Measurements from ENCODE around the gene IPO11.

IPO11 gene

DNA sequence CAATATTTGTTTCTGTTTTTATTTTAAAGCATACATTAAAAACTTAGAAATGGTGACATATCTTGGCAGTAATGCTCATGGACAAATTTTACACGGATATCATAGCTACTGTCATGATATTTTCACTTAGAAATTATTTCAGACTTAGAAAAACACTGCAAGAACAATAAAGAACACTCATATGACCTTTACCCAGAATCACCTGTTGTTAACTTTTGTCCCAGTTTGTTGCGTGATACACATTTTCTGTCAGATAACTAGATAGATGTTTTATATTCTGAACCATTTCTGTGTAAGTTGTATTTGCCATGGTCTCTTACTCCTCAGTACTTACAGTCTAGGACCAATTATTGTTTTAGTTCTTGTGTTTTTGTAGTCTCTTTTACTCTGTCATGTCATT, 162.5 kb downstream of the IPO11 start:
- DNase-seq = no peak

DNA sequence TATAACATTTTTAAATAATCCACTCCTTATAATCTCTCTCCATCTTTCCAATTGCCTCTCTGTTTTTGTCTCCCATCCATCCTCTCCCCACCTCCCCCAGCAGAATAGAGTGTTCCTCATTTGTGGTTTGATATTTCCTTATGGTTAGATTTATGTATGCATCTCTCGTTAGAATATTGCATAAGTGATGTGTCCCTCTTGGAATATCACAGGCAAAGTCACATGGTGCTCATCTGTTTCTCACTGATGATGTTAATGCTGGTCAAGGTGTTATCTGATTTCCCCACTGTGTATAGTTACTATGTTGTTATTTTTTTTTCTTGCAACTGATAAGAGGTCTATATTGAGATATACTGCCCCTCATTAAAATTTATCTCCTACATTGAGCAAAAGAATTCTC, 162.9 kb downstream of the IPO11 start:
- DNase-seq = no peak

- DNase-seq = no peak
Measured at GRCh38 chr5:62576570-62577170, 164.1 kb downstream of the IPO11 start.

GRCh38 chr5:62577488-62577887, 164.9 kb downstream of the IPO11 start:
- DNase-seq = no peak

DNA sequence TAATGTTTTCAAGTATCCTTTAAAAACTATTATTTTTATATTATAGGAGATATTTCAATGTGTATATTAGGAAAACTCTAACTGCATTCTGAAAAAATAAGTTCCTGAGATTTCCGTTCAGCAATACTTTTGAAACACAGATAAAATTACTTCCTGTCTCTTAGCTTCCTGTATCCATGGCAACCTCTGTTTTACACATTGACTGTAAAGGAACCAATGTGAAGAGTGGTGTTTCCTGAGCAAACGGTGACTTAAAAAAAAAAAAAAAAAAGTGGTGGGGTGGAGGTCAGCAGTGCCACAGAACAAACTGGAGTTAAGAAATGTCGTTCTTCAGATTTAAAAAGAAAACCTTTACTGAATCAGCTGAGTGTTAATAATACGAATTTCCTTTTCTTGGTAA, 166.0 kb downstream of the IPO11 start, which contains the start of gene LRRC70:
Gene LRRC70 (plus strand): TSS at position 280 of the 400 bp plus-strand sequence. CDS start 620 bp downstream, outside the sequence.
- DNase-seq = no peak

DNA sequence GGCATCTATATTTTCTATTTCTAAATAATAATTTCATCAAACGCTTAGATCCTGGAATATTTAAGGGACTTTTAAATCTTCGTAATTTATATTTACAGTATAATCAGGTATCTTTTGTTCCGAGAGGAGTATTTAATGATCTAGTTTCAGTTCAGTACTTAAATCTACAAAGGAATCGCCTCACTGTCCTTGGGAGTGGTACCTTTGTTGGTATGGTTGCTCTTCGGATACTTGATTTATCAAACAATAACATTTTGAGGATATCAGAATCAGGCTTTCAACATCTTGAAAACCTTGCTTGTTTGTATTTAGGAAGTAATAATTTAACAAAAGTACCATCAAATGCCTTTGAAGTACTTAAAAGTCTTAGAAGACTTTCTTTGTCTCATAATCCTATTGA, 167.2 kb downstream of the IPO11 start:
- DNase-seq = no peak

DNA sequence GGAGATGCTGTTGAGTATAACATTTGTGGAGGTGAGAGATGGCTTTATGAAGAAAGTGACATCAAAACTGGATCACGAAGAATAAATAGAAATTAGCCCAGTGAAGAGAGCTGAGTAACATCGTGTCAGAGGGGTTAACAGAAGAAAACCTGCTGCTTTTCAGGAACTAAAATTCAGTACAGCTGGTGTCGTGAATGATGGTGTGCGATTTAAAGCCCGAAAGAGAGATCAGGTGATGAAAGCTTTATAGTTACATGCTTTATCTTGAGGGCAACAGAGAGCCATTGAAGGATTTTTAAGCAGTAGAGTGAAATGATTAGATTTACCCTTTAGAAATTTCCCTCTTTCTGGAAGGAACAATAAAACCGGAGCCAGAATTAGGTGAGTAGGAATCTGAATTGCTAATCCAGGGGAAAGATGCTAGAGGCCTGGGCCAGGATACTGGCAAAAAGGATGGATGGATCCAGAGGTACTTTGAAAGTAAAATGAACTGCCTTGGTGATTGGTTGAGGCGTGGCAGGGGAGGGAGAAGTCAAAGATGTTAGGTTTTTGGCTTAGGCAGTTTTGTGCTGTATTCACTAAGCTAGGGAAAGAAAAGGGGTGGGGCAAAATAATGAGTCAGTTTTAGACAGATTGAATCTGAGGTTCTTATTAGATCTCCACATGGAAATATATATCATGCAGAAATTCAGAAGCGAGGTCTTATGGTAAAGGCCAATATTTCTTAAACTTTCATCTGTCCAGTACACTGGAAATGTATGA, 169.5 kb downstream of the IPO11 start:
- DNase-seq = no peak

GRCh38 chr5:62584391-62584790, 171.8 kb downstream of the IPO11 start:
- no peak for DNase-seq

DNA sequence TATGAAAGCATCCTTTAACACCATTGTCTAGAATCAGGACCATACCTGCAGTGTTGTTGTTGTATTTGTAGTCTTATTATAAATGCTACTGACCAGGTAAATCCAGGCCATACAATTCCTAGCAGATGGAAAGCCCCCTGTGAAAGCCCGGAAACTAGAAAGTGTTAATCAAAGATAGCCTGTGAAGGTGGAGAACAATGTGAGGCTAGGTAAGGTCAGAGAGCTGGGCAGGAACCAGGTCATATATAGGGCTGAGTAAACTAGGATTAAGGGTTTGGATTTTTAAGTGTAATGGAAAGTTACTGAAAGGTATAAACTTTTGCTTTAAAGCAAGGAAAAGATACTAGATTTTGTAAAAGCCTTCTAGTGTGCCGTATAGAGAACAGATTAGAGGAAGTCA, 172.7 kb downstream of the IPO11 start:
- DNase-seq = no peak

DNA sequence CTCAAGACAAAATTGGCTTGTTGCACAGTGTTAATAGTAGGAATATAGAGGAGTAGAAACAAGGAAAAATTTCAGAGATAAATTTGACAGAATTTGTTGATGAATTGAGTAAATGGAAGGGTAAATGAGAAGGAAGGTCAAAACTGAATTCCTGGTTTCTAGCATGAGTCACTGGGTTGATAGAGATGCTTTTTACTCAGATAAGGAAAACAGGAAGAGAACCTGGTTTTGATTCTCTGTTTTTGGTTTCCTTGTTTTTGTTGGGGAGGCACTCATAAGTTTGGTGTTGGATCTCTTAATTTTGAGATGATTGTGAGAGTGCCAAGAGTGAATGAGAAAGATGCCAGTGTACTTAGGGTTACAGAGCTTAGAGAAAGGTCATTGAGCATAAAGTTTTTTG, 173.2 kb downstream of the IPO11 start:
- no peak for DNase-seq

GRCh38 chr5:62587737-62588136, 175.2 kb downstream of the IPO11 start:
- DNase-seq = no peak

- no peak for DNase-seq
Measured at GRCh38 chr5:62588668-62589067, 176.1 kb downstream of the IPO11 start.

DNA sequence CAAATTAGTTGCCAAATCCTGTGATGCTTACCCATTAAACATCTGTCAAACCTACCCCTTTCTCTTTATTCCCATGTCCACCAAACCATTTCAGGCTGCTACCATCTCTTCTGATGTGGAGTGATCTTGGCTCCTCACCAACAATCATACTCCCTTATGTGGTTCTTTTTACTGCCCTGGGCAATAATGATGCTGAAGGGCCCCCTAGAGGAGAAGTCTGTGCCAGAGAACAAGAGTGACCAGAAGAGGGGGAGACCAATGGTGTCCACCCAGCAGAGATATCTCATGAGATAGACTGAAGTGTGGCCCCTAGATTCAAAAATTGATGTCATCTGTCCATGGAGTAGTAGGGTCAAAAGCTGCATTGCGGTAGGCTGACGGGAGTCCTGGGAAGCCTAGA, 176.9 kb downstream of the IPO11 start:
- DNase-seq = no peak

GRCh38 chr5:62590387-62590786, 177.8 kb downstream of the IPO11 start:
- DNase-seq = no peak

- no peak for DNase-seq
Measured at GRCh38 chr5:62592558-62592957, 180.0 kb downstream of the IPO11 start.

DNA sequence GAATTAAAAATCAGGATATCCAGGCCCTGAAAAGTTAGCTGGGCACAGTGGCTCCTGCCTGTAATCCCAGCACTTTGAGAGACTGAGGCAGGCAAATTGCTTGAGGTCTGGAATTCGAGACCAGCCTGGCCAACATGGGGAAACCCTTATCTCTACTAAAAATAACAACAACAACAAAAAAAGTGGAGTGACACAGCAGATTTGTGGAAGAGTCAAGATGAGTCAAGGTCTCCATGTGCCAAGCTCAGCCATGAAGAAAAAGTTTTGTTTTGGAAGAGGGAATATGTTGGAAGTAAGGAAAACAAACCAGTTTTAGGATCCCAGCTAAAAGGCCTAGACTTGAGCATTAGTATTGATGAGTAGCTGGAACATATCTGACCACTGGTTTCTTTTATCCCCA, 180.8 kb downstream of the IPO11 start:
- DNase-seq = no peak

- DNase-seq = no peak
Measured at GRCh38 chr5:62594364-62594984, 181.9 kb downstream of the IPO11 start.

- DNase-seq = no peak
Measured at GRCh38 chr5:62596096-62596495, 183.5 kb downstream of the IPO11 start.

DNA sequence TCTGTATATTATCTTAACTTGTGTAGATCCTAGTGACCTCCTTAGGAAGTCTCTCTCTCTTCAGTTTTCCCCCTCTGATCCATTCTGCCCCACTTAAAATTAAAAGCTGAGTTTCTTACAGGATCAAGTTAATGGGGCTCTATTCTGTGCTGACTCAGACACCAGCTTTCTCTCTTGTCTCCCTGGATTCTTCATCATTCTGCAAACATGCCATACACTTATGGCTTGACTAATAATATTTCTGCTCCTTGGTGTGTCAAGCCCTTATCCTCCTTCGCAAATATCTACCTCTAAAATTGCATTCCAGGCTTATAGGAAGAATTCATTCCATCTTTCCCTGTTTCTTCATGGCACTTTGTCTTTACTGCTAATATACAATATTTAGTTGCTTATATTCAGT, 184.1 kb downstream of the IPO11 start:
- no peak for DNase-seq

- DNase-seq = no peak
Measured at GRCh38 chr5:62597314-62597713, 184.8 kb downstream of the IPO11 start.

DNA sequence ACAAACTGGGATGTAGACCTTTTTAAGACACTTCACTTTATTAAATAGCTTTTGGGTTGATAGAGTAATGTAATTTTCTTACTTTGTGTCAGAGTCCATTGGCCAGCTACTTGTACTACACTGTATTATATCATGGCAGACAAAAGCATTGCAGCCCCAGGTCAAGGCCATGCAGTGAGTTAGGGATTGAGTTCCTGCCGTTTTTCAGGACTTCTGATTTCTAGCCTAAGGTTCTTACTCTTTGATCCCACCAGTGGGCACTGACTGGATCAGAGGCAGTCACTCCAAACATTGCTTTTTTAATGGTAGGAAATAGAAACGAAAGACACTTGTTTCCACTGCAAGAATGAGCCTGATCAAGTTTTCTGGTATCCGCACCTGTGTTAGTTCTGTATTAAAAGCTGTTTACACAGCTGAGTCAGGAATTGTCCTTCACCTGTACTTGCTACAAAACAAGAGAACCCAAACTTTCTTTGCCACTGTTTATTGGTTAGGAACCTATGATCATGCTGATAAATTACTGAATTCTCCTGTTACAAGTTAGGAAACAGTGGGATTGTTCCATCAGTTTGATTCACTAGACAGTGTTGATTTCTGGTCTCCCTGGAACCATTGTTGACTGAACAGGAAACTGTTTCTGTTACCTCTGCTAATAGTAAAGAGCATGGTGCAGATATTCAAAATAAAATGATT, 188.1 kb downstream of the IPO11 start:
- no peak for DNase-seq

DNA sequence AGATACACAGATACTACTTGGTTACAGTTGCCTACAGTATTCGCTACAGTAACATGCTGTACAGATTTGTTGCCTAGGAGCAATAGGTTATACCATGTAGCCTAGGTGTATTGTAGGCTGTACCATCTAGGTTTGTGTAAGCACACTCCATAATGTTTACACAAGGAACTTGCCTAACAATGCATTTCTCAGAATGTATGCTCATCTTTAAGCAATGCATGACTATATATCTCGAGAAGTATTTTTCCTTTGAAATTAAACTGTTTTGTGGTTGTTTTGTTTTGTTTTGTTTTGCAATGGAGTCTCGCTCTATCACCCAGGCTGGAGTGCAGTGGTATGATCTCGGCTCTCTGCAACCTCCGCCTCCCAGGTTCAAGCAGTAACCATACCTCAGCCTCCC, 191.4 kb downstream of the IPO11 start:
- no peak for DNase-seq

- DNase-seq = no peak
Measured at GRCh38 chr5:62605638-62606037, 193.1 kb downstream of the IPO11 start.

- no peak for DNase-seq
Measured at GRCh38 chr5:62606878-62607277, 194.3 kb downstream of the IPO11 start.
